K562 (cell line): ENCODE data around the gene SPIB. TPM values are rescaled to one million over a fixed set of nuclear protein-coding genes. Genes with fewer than 3 reads are reported as not detected.

Experiments
- BHLHE40 ChIP-seq: IDR thresholded peaks from 2 replicates; pipeline ENCODE4 v1.6.1; 2011; ENCODE audit warnings: low read length, improper control_type of control experiment
- E4F1 ChIP-seq: fragments of 250-450 bp; sonication (Bioruptor Pico); IDR thresholded peaks from 2 replicates; pipeline ENCODE4 v1.5.0; 2021; ENCODE audit warnings: mild to moderate bottlenecking, borderline replicate concordance
- EZH2 ChIP-seq: IDR thresholded peaks from 2 replicates; pipeline ENCODE4 v1.6.1; 2012; ENCODE audit warnings: low read depth, mild to moderate bottlenecking, inconsistent platforms, low read length, borderline replicate concordance
- HCFC1 ChIP-seq: IDR thresholded peaks from 2 replicates; pipeline ENCODE4 v1.6.1; 2012; ENCODE audit warnings: low read depth, low read length, improper control_type of control experiment
- MXI1 ChIP-seq: IDR thresholded peaks from 2 replicates; pipeline ENCODE4 v1.6.1; 2011; ENCODE audit warnings: low read depth, mild to moderate bottlenecking, improper control_type of control experiment, low read length
- PHTF2 ChIP-seq: fragments of 250-450 bp; sonication (Bioruptor Pico); IDR thresholded peaks from 2 replicates; pipeline ENCODE4 v1.5.0; 2021; ENCODE audit warnings: mild to moderate bottlenecking
- RBBP5 ChIP-seq: fragments of 200-600 bp; sonication (generic); IDR thresholded peaks from 2 replicates; pipeline ENCODE4 v1.6.1; 2012; ENCODE audit warnings: borderline replicate concordance, mild to moderate bottlenecking, low read length, control low read depth, inconsistent platforms; ENCODE audit not compliant: insufficient read depth, poor library complexity, severe bottlenecking
- SREBF1 ChIP-seq: fragments of 150-350 bp; IDR thresholded peaks from 2 replicates; pipeline ENCODE4 v1.6.1; 2014; ENCODE audit warnings: antibody characterized with exemption, low read depth, low read length, borderline replicate concordance
- USF1 ChIP-seq: sonication (generic); formaldehyde crosslinking; IDR thresholded peaks from 2 replicates; pipeline ENCODE4 v1.9.0; 2022; ENCODE audit warnings: mild to moderate bottlenecking, missing genetic modification reagents
- USF2 ChIP-seq: sonication (generic); formaldehyde crosslinking; IDR thresholded peaks from 2 replicates; pipeline ENCODE4 v1.5.0; 2020; ENCODE audit warnings: missing genetic modification reagents
- ZKSCAN8 ChIP-seq: fragments of 200-800 bp; sonication (Bioruptor generic); IDR thresholded peaks from 2 replicates; pipeline ENCODE4 v1.6.1; 2016; ENCODE audit warnings: missing genetic modification characterization, missing compliant biosample characterization
- ZNF589 ChIP-seq: fragments of 200-800 bp; sonication (Bioruptor generic); IDR thresholded peaks from 2 replicates; pipeline ENCODE4 v1.6.1; 2016; ENCODE audit warnings: low read depth, missing genetic modification characterization, missing compliant biosample characterization
- polyA plus RNA-seq, 8 experiments: library from polyadenylated mRNA; depleted of rRNA in 4 of 8; stranded (reverse) in 5 of 8; unstranded in 3 of 8; fragments of >200 nt; fragmentation: Nextera tagmentation in 2 of 8; fragmentation: Illumina TruSeq in 1 of 8; extraction: Ambion mirVana in 2 of 8; extraction: Trizol in 1 of 8; gene quantifications; 2 replicates each; pipeline versions ENCODE4 v1.2.1 to v1.2.3, GENCODE V29; 2011 to 2014; ENCODE audit warnings: inconsistent platforms in 1 of 8, missing spikeins in 1 of 8
- total RNA-seq, 7 experiments: library from RNA; depleted of rRNA in 6 of 7; stranded (reverse); fragments of >200 nt in 6 of 7; fragmentation: Illumina TruSeq in 2 of 7; extraction: Trizol in 2 of 7; gene quantifications; 2 replicates each; pipeline versions ENCODE4 v1.2.1 to v1.2.3, GENCODE V29; 2011 to 2021; ENCODE audit warnings: low replicate concordance in 1 of 7

The SPIB gene
- total and polyA plus RNA-seq, 9 of the 15 experiments (the other 6 are each of a cell fraction or from before 2014, with no cell fraction given) = 0.06 to 1.0 (median 0.43) TPM; not detected in 1

- TF ChIP-seq ZKSCAN8 (no peak), BHLHE40 (no peak; the same call in 1 of the 2 replicates), HCFC1 (no peak), PHTF2 (CRISPR knock-in tag) (no peak), EZH2 (no peak), USF1 (CRISPR knock-in tag) (0 out of 2 replicates have a peak, but pooled peaks have one; percentile 37), E4F1 (no peak), ZNF589 (no peak), SREBF1 (no peak), USF2 (CRISPR knock-in tag) (peak; percentile 20; the same call in 1 of the 2 replicates), MXI1 (no peak), RBBP5 (no peak)
Observed at GRCh38 chr19:50460161-50460765, 41.5 kb downstream of the SPIB start (continued).
